ENCODE data around the gene PURB. TPM values are rescaled to one million over a fixed set of nuclear protein-coding genes. Genes with fewer than 3 reads are reported as not detected.

The PURB gene
- total RNA-seq, 1 experiment from 2014 or later: 21.3 TPM

GRCh38 chr7:44882899-44883298 is 2.4 kb downstream of the PURB start:
- Mint-ChIP-seq H3K27ac (no peak overlapping the region), H3K36me3 (ENCODE audit: insufficient read depth in 1 of 3, low read depth in 3 of 3) (peaks cover 13 to 36% (median 30%) of the 10 kb centered on the region in 3 experiments)
- H3K9ac ChIP-seq (ENCODE audit: extremely low read depth, insufficient read length, low read length): no peak overlapping the region

More at GRCh38 chr7:44882899-44883298, 2.4 kb downstream of the PURB start:
- H2BK5ac ChIP-seq (ENCODE audit: insufficient read length, low read length): no peak overlapping the region
- H3K23me2 ChIP-seq (ENCODE audit: insufficient read length, low read depth, low read length, poor library complexity, severe bottlenecking): peaks cover 12% of the 10 kb centered on the region
- Mint-ChIP-seq H3K9me3 (no peaks in the 10 kb centered on the region; a peak in 2 of 5 replicates), H3K4me1 (peaks cover 41 to 44% of the 10 kb centered on the region in 2 experiments), H3K4me3 (peak overlapping the region; percentile 91), H3K27me3 (ENCODE audit: low read depth) (peaks cover 2% of the 10 kb centered on the region; the same call in 1 of the 2 replicates)
- no peak overlapping the region for H2BK20ac ChIP-seq (ENCODE audit: low read depth, low read length, poor library complexity, severe bottlenecking)
- peaks cover 5% of the 10 kb centered on the region for H3K79me1 ChIP-seq (ENCODE audit: insufficient read depth, low read depth, low read length, poor library complexity, severe bottlenecking)
- no peak for DNase-seq
- H3K9me3 ChIP-seq (ENCODE audit: control insufficient read depth, low read depth, low read length): no peaks in the 10 kb centered on the region
- peaks cover 6% of the 10 kb centered on the region; the same call in 1 of the 2 replicates for H3K4me1 ChIP-seq (ENCODE audit: insufficient read depth, low read length)
- no peaks in the 10 kb centered on the region for H3K27me3 ChIP-seq (ENCODE audit: insufficient read depth, low read length)
- TF ChIP-seq CTCF (conservative IDR thresholded peaks at IDR 0.05): no peak
- no peak overlapping the region for H3K18ac ChIP-seq (ENCODE audit: insufficient read length, low read depth, low read length)
- H3K79me2 ChIP-seq (ENCODE audit: insufficient read depth, low read length): peaks cover 11% of the 10 kb centered on the region; the same call in 1 of the 2 replicates
- H4K20me1 ChIP-seq (ENCODE audit: control insufficient read depth, insufficient read depth, insufficient read length): no peaks in the 10 kb centered on the region
- WGBS (ENCODE audit: extremely low coverage, insufficient read length, low lambda C conversion rate): no CpG with 5 or more reads among the region's 3 CpGs
- H3K56ac ChIP-seq (ENCODE audit: insufficient read length, low read depth, low read length): no peak overlapping the region
- H3K23ac ChIP-seq (ENCODE audit: insufficient read length, low read depth, low read length): no peak overlapping the region
- no peak overlapping the region for H2BK120ac ChIP-seq (ENCODE audit: low read depth, low read length, poor library complexity, severe bottlenecking)
- H3K4ac ChIP-seq (ENCODE audit: low read depth, low read length): no peak overlapping the region
- no peak overlapping the region for H2BK12ac ChIP-seq (ENCODE audit: insufficient read length, low read depth, low read length)
- H3T11ph ChIP-seq (ENCODE audit: low read length): no peak overlapping the region
- no peak overlapping the region for H2AK5ac ChIP-seq (ENCODE audit: insufficient read length, low read length)
- no peak overlapping the region for H2AFZ ChIP-seq (ENCODE audit: low read length)
- H2BK15ac ChIP-seq (ENCODE audit: low read depth, low read length): no peak overlapping the region
- H3K14ac ChIP-seq (ENCODE audit: insufficient read depth, low read length): no peak overlapping the region
- no peak overlapping the region for H4K8ac ChIP-seq (replicated peaks; ENCODE audit: insufficient read length, low read depth, low read length)
- H3K4me2 ChIP-seq (ENCODE audit: insufficient read depth, insufficient read length, low read length): peak overlapping the region; percentile 72
- H4K5ac ChIP-seq (ENCODE audit: insufficient read length, low read depth, low read length): no peak overlapping the region
- H4K91ac ChIP-seq (ENCODE audit: insufficient read length, low read depth, low read length): no peak overlapping the region
- no peak overlapping the region for H3K27ac ChIP-seq (ENCODE audit: insufficient read length, low read depth, low read length)

Measured in H9 (cell line).